AG20443 (cell line): ENCODE measurements around the gene UCK2.

ENCODE experiments used
- DNase-seq: peaks from one replicate; pipeline ENCODE4 v3.0.0; 2012; ENCODE audit warnings: low spot score, mixed read lengths

UCK2 gene

DNA sequence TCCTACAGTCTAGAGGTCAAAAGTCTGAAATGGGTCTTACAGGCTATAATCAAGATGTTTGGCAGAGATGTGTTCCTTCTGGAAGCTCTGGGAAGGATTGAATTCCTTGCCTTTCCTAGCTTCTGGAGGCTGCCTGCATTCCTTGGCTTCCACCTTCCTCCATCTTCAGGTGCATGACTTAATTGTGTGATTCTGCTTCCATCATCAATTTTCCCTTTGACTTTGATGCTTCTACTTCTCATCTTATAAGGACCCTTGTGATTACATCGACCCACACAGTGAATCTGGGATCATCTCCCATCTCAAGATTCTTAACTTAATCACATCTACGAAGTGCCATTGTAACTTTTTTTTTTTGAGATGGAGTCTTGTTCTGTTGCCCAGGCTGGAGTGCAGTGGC lies 111.4 kb downstream of the UCK2 start:
- DNase-seq, result no peak

DNA sequence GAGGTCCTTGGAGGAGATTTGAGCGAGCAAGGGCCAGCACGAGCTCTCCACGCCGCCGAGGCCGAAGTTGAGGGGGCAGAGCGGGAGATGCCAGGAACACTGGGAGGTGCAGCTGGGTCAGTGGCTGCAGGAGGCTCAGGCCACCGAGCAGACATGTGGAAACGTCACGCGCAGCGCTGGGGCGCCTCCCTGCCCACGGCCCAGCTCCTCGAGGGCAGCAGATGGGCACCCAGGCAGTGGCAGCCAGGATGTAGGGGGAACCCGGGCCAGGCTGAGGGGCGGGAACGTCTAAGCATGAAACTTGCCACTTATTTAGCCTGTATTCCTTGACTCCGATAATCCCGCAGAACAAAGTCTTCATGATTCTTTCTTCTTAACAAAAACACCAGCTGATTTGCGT lies 114.1 kb downstream of the UCK2 start:
- DNase-seq, result no peak

DNA sequence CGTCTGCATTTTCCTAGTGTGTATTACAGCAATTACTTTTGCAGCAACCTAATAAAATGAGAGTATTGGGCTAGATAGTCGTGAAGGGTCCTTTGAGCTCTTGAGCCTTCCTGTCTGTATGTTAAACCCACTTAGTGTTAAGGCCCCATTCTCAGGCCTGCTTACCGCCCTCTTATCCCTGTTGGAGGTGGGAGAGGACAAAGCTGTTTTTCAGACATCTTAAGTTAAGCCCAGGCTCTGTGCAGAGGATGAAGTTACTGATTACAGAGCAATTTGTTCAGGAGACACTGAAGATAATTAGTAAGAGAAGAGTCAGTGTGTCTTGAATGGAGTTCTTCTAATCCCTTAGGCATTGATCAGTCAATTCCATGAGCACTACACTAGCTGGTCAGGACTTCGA lies 114.6 kb downstream of the UCK2 start:
- no peak for DNase-seq

DNA sequence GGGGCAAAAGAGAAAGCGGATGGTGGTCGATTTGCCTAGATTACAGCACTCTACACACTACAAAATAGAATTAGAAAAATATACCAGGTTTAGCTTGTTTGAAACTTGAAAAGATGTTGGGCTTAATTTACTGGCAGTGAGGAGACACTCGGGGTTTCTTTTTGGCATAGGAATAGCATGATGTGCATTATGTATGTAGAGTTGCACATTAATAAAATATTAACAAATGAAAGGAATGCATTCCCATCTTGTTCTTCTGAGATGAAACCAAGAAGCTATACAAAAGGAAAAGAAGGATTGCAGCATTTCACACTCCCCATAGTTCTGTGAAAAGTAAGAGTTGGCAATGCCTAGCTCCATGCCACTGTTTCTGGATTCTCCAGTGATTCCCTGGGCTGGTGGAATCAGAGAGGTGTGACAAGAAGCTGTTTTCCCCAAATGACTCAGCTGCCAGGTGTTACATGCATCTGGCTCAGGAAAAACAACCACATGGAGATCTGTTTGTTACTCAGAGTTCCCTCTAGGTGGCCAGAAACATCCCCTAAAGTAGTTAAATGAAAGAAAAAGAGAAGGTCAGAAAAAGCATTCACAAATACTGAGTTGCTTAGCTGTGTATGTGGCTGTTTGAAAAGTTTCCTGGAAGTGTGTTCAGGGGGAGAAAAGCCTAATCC lies 115.6 kb downstream of the UCK2 start:
- DNase-seq, result no peak

DNA sequence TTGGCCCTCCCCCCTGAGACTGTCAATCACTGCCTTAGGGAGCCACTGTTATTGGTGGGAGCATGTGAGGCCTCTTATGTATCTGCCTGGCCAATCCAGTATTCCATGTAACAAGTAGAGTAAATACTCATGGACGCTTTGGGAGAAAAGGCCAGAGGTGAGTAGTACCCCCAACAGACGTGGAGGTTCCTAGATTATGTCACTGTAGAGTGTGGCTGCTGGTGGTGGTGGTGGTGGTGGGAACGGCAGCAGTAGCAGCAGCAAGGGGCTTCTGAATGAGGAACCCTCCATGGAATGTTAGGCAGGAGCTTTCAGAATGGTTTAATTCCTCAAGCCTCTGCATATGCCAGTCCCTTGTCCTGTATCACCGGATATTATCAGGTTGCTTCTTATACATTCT lies 118.5 kb downstream of the UCK2 start:
- no peak for DNase-seq

DNA sequence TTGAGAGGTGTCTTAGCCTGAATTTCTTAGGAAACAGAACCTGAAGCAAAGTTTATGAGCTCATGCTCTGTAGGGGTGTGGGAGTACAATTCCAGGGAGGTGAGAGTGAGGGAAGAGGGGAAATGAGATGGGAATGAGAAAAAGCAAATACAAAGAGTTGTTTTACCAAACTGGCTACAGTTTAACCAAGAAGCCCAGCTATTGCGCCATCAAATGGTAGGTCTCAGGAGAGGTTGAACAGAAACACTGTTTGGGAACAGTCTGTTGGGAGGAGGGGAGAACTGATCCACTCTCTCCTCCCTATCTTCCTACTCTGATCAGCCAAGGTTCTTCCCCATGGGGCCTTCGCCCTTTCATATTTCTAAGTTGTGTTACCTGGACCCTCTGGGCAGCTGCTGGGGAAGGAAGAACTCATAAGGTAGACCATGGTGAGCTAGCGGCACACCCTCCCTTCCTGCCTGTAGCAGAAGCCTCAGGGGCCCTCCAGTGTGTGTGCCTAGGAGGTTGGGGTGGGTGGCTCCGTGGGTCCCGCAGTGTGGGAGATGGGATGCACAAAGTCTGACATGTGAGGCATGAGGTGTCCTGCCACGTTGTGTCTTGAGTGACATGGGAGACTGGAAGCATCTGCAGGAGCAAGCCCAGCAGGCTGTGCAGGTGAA lies 120.5 kb downstream of the UCK2 start:
- DNase-seq, result no peak

DNA sequence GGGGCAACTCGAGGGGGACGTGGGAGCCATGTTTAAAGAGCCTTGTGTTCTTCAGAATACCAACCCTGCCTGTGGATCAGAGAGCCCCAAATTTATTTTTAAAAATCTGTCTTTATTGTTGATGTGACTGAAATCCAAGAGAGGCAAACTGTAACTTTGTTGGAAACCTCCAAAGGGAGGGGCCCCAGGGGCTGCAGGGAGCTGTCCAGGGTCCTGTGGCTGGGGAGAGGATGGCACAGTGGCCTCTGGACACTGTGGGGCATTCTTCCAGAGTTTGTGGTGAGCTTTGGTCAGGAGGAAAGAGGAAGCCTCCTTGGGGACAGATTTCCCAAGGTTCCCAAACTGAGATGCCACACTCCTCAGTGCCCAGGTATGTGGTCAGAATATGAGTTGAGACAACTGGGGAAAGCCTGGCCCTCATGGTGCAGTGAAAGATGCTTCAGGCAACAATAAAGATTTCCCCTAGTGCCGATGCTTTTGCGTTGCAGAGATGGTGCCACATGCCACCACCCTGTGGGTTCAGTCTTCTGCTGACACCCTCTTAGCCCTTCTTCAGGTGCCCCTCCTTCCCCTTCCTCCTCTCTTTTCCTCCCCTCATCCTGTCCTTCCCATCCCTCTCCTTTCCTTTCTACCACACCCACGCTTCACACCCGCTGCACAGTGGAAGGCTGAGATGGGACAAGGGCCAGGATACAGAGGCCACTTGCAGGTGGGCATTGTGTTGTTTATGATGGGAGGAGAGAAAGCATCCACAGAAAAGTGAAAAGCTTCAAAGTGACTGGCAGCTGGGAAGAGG lies 122.1 kb downstream of the UCK2 start:
- peak; percentile 48 for DNase-seq

DNA sequence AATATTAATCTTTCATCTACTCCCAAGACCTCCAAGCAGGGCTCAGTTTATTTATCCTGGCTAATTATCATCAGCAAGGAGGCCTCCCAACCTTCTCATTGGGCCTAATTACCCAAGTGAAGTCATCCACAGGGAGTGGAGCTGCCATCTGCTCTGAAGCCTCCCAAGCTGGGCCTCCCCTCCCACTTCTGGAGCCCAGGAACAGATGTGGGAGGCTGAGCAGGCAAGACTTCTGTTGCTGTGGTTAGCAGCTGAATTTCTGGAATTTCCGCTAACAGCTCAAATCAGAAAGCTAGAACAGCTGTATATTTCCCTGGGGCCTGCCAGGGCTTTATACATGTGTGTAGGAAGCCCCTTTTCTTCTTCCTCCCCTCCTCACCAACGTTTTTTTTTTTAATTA lies 127.5 kb downstream of the UCK2 start:
- peak; percentile 80 for DNase-seq

DNA sequence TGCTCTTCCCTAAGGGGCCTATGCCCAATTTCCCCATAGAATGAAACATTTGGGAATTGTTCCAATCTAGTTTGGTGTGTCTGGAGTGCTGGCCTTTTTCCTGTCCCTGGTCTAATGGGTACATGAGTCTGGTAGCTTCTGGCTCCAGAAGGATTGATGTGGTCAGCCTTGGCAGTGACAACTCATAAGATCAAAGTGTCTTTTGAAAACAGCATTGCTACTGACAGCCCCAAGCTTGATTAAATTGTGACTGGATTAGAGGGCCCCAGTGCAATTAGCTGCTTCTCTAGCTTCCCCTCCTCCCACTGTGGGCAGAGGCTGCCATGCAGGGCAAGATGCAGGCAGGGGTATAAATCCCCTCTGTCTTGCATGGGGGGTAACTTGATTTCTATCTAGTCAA lies 130.9 kb downstream of the UCK2 start:
- no peak for DNase-seq

DNA sequence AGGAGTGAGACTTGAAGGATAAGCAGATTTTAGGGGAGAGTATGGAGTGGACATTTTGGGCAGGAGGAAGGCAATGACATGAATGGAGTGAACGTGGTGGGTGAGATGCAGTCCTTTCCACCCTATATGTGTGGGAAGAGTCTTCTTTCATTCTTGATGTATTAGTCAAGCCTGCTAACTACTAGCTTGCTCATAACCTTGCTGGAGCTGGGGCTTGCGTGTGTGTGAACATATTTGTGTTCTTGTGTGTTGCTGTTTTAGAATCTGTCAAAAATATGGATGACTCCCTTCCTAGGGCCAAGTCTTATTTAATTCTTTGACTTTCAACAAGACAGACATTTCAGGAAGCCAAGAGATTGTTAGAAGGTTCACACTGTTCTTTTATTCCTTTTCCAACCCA lies 132.7 kb downstream of the UCK2 start:
- no peak for DNase-seq

DNA sequence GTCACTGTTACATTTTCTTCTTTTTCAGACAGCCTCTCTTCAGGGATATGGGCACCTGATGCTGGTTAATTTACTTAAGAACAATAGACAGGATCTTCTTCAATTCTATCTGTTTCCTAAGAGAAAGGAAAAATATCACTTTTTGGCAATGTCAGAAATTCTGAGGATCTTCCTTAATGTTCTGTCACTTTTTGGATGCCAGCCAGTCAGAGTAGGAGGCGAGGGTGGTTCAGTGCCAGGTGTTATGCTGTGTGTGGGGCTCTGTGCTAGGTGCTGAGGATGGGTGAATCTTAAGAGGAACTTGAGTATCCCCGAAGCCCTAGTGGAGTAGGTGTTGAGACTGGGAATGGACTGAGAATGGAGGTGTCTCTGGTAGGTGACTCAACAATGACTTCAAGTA lies 133.5 kb downstream of the UCK2 start:
- DNase-seq, result no peak
